GM12801 (cell line): ENCODE measurements around the gene PTTG2.

Experiments
- TF ChIP-seq, protein P1 (sequence below): IDR thresholded peaks from one replicate; pipeline ENCODE4 v1.5.1; 2011; ENCODE audit warnings: control low read depth; ENCODE audit not compliant: insufficient read length; ENCODE audit errors: extremely low read depth

The PTTG2 gene

DNA sequence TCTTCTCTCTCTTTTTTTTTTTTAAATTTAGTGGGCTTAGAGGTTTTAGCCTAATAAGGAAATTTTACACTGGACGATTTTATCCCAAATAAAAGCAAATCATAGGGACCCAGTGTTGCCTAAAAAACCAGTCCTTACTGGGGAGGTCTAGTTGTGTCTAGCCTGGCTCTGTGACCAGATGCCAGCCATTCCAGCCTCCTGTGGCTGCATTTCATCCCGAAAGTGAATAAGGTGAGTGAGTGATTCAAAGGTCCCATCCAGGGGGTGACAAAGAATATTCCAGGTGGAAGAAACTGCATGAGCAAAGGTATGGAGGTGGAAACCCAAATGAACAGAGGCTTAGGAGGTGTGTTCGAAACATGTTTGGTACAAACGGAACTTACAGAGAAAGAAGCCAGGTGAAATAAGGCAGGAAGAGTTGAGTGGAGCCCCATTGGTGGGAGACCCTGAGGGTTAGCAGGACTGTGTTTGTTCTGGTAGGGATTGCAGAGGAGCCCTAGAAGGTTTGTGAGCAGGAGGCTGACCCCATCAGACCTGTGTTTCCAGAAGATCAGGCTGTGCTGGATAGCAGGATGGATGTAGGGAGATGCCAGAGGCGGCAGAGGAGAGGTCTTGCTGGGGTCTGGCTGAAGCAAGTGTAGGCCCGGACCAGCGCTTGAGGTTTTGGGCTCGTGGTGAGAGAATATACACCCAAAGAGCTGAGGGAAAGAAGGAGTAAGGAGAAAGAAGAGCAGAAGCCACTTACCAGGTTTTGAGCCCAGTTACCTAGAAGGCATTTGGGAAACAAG, 31.6 kb downstream of the PTTG2 start:
- TF ChIP-seq, protein P1, sequence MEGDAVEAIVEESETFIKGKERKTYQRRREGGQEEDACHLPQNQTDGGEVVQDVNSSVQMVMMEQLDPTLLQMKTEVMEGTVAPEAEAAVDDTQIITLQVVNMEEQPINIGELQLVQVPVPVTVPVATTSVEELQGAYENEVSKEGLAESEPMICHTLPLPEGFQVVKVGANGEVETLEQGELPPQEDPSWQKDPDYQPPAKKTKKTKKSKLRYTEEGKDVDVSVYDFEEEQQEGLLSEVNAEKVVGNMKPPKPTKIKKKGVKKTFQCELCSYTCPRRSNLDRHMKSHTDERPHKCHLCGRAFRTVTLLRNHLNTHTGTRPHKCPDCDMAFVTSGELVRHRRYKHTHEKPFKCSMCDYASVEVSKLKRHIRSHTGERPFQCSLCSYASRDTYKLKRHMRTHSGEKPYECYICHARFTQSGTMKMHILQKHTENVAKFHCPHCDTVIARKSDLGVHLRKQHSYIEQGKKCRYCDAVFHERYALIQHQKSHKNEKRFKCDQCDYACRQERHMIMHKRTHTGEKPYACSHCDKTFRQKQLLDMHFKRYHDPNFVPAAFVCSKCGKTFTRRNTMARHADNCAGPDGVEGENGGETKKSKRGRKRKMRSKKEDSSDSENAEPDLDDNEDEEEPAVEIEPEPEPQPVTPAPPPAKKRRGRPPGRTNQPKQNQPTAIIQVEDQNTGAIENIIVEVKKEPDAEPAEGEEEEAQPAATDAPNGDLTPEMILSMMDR = no peak

DNA sequence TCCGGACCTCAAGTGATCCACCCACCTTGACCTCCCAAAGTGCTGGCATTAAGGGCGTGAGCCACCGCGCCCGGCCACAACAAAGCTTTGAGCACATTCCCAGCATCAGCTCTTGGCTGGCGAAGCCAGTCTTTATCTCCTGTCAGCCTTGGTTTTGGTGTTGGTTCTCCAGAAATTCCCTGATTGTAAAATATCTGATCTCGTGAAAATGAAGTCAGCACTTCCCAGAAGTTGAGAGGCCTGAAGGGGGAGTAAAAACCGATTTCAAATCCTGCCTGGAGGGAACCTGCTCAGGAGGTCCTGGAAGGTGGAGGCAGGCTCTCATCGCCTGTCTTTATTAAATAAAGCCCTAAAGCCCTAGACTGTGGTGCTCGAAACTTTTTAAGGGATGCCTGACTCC, 33.6 kb downstream of the PTTG2 start:
- TF ChIP-seq, protein P1 = no peak

DNA sequence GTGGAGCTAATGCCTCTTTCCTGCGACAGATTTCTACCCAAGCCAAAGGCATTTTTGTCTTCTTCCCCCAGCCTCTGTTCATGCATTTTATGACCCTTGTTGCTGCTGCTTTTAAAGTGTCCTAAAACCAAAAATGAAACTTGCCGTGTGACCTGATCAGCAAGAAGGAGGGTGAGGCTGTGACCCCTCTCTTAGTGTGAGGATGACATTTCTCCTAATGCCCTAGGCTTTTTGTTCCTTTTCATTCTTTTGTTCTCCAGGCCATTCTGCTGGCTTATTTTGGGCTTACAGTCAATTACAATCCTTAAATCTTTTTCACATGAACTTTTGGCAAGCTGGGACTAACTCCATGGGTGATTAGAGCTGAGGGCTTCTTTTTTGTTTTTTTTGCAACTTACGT, 34.4 kb downstream of the PTTG2 start:
- TF ChIP-seq, protein P1 = no peak

DNA sequence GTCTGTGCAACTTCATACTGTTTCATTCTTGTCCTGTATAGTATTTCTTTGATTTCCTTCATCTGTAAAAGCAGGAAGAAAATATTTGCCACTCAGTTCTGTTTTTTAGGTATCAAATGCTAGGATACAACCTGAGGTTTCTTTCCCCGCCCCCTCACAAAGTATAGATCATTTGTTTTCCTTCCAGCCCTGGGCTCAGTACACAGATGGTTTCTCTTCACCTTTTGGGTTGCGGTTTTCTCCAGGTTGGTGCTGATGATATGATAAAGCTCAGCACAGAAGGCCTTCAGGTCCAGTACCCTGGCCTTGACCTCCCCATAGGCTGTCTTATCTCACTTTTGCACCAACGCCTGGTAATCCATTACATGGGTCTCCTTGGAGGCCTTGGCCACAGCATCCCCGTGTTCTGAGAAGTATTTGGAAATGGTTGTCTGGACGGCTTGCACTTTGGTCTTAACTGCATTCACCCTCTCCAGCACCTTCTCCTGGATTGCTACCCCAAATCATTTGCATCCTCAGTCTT, 35.2 kb downstream of the PTTG2 start:
- TF ChIP-seq, protein P1 = no peak

DNA sequence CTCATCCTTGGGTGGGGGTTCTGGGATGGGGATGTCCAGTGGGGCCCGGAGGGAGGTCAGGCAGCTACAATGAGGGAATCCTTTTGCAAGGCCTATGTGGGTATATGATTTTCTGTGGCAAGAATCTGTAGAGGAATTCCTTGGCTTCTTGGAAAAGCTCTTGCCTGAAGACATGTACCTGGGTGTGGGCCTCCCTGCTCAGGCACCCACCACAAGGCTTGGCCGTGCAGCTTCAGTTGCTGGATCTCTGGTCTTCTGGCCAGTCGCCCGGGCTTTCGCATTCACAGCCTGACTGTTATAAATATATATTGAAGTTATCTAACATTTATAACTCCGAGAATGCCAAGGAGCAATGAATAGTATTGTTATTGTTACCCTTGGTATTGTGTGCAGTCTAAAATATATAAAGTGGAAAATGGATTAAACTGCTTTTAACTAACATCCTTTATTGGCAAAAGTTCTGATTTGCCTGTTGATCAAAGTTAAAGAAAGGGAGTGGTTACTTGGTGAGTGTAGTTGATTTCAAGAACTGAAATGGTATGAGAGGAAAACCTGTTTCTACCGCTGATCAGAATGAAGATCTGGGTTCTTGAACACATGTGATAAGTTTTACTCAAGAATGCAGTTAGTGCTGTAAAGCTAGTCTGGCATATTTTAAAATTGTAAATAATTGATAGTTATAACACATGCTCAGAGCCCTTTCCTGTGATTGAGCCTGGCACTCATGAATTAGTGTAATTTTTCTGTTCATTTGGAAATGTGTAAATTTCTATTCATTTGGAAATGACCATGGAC, 36.0 kb downstream of the PTTG2 start:
- TF ChIP-seq, protein P1 = no peak

DNA sequence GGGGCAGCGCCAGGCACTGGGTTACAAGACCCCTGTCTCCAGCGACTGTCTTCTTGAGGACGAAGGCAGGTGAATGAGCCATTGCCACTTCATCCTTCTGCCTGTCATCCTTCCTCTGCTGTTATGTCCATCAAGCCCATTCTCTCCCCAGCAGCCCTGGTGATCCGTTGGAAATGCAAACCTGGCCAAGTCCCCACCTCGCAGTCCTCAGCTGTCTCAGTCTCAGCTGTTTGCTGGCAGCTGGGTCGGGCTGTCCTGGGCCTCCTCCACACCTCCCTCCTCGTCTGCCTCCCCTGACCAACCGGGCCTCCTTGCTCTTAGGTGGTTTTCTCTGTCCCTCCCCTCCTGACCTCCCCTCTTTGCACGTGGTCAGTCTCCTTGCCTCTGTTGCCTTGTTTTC, 38.0 kb downstream of the PTTG2 start:
- TF ChIP-seq, protein P1 = no peak

DNA sequence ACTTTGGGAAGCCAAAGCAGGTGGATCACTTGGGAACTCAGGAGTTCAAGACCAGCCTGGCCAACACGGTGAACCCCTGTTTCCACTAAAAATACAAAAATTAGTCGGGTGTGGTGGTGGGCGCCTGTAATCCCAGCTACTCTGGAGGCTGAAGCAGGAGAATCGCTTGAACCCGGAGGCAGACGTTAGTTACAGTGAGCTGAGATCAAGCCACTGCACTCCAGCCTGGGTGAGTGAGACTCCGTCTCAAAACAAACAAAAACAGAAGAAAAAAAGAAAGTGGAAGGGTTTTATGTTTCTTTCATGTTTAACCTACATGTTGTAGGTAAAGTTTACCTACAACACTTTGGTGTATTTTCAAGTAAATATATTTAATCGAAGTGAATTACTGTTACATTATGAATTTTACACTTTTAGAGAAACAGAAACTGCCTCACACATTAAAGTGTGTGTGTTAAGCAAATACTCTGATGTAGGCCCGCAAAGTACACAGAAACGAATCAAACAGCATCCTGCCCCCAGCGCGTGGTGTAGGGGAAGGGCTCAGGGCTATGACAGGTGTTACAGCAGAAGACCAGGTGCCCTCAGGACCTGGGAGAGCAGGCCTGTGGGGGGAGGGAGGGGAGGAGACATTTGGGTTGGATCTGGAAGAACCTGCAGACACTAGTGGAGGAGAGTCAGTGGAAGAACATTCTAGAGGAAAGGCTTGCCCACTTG, 39.0 kb downstream of the PTTG2 start:
- TF ChIP-seq, protein P1 = no peak
